WTC11 (cell line): ENCODE measurements around the gene FANCE.

Experiments used
- AFF4 ChIP-seq: sonication (generic); formaldehyde crosslinking; IDR thresholded peaks from 2 replicates; pipeline ENCODE4 v1.8.1; 2023; ENCODE audit warnings: mild to moderate bottlenecking, missing genetic modification reagents, borderline replicate concordance
- ATF2 ChIP-seq: sonication (generic); formaldehyde crosslinking; IDR thresholded peaks from 2 replicates; pipeline ENCODE4 v1.8.1; 2022; ENCODE audit warnings: low read depth, missing genetic modification reagents, borderline replicate concordance
- ATF6 ChIP-seq: sonication (generic); formaldehyde crosslinking; IDR thresholded peaks from 2 replicates; pipeline ENCODE4 v1.8.1; 2023; ENCODE audit warnings: mild to moderate bottlenecking, missing genetic modification reagents
- CDX4 ChIP-seq: fragments of 250-450 bp; sonication (Bioruptor Pico); IDR thresholded peaks from 2 replicates; pipeline ENCODE4 v1.9.0; 2021; ENCODE audit warnings: moderate library complexity, mild to moderate bottlenecking, inconsistent platforms, borderline replicate concordance
- CREB1 ChIP-seq: sonication (generic); formaldehyde crosslinking; IDR thresholded peaks from 2 replicates; pipeline ENCODE4 v1.8.0; 2023; ENCODE audit warnings: mild to moderate bottlenecking, missing genetic modification reagents
- CREM ChIP-seq: sonication (generic); formaldehyde crosslinking; IDR thresholded peaks from 2 replicates; pipeline ENCODE4 v1.8.1; 2022; ENCODE audit warnings: mild to moderate bottlenecking, missing genetic modification reagents, moderate library complexity
- CTCF ChIP-seq: fragments of 200-600 bp; IDR thresholded peaks from 2 replicates; pipeline ENCODE4 v1.8.0; 2022; ENCODE audit warnings: antibody characterized with exemption
- ERG ChIP-seq: fragments of 250-450 bp; sonication (Bioruptor Pico); IDR thresholded peaks from 2 replicates; pipeline ENCODE4 v1.8.0; 2021; ENCODE audit warnings: mild to moderate bottlenecking
- IRF2 ChIP-seq: sonication (generic); formaldehyde crosslinking; IDR thresholded peaks from 2 replicates; pipeline ENCODE4 v1.8.0; 2022; ENCODE audit warnings: low read depth, missing genetic modification reagents, borderline replicate concordance
- MAX ChIP-seq: sonication (generic); formaldehyde crosslinking; IDR thresholded peaks from 2 replicates; pipeline ENCODE4 v1.8.0; 2022; ENCODE audit warnings: mild to moderate bottlenecking, missing genetic modification reagents
- PREB ChIP-seq: sonication (generic); formaldehyde crosslinking; IDR thresholded peaks from 2 replicates; pipeline ENCODE4 v1.8.1; 2022; ENCODE audit warnings: mild to moderate bottlenecking, missing genetic modification reagents, moderate library complexity, borderline replicate concordance
- TP53 ChIP-seq: sonication (generic); formaldehyde crosslinking; IDR thresholded peaks from 2 replicates; pipeline ENCODE4 v1.8.1; 2023; ENCODE audit warnings: mild to moderate bottlenecking, missing genetic modification reagents
- ZBTB43 ChIP-seq: sonication (generic); formaldehyde crosslinking; IDR thresholded peaks from 2 replicates; pipeline ENCODE4 v1.8.1; 2023; ENCODE audit warnings: mild to moderate bottlenecking, missing genetic modification reagents
- ZNF512 ChIP-seq: sonication (generic); formaldehyde crosslinking; IDR thresholded peaks from 2 replicates; pipeline ENCODE4 v1.8.1; 2022; ENCODE audit warnings: missing genetic modification reagents, borderline replicate concordance

GRCh38 chr6:35436071-35436857 is 15.9 kb upstream of the FANCE start:
- TF ChIP-seq MAX (CRISPR knock-in tag) = no peak
- TF ChIP-seq TP53 = no peak
- TF ChIP-seq CTCF = no peak
- TF ChIP-seq ATF2 = no peak
- TF ChIP-seq ATF6 (CRISPR knock-in tag) = no peak
- no peak for TF ChIP-seq CREM (CRISPR knock-in tag)
- no peak for TF ChIP-seq ZBTB43 (CRISPR knock-in tag)
- no peak for TF ChIP-seq ZNF512
- TF ChIP-seq AFF4 = no peak
- TF ChIP-seq CREB1 (CRISPR knock-in tag) = no peak
- no peak for TF ChIP-seq PREB (CRISPR knock-in tag)
- TF ChIP-seq CDX4 (CRISPR knock-in tag) = no peak
- no peak for TF ChIP-seq ERG (CRISPR knock-in tag)
- no peak for TF ChIP-seq IRF2 (CRISPR knock-in tag)
